PC-9 (cell line): ENCODE results near the gene NARS2. TPM values are rescaled to one million over a fixed set of nuclear protein-coding genes. Genes with fewer than 3 reads are reported as not detected.

Experiments used
- BruUV-seq: library from RNA; stranded (reverse); fragments of 400-500 nt; replicated peaks from 2 replicates; lab custom pipeline; 2021; lab: Mats Ljungman, UMichigan
- CTCF ChIA-PET: fragments of 300-600 bp; sonication (Branson Sonifier 250); formaldehyde crosslinking; loops from one replicate; lab custom pipeline; 2022; ENCODE audit warnings: antibody characterized with exemption; lab: Charles Lee
- POLR2A ChIA-PET: fragments of 300-600 bp; sonication (Branson Sonifier 250); formaldehyde crosslinking; loops from one replicate; lab custom pipeline; 2022; ENCODE audit warnings: antibody characterized with exemption; ENCODE audit not compliant: unreplicated experiment; lab: Charles Lee
- DNase-seq, 2 experiments: peaks; one replicate each; pipeline versions ENCODE4 v3.0.0 to v3.0.0-alpha.2; 2015 to 2022; ENCODE audit warnings: mixed read lengths in 1 of 2
- H2AFZ ChIP-seq: fragments of 200-600 bp; sonication (generic); 2 replicates; pipeline ENCODE4 v1.8.1; 2017; ENCODE audit warnings: antibody characterized with exemption
- H3F3A ChIP-seq: fragments of 200-600 bp; sonication (generic); 2 replicates; pipeline ENCODE4 v1.8.1; 2017; ENCODE audit warnings: antibody characterized with exemption, mild to moderate bottlenecking, low read depth; ENCODE audit not compliant: insufficient read depth
- H3K27ac ChIP-seq: fragments of 200-600 bp; sonication (generic); 2 replicates; pipeline ENCODE4 v1.6.1; 2016; ENCODE audit warnings: mixed run types
- H3K27me3 ChIP-seq: fragments of 200-600 bp; sonication (generic); 2 replicates; pipeline ENCODE4 v1.6.1; 2016; ENCODE audit warnings: low read depth, mixed run types; ENCODE audit not compliant: insufficient read depth
- H3K36me3 ChIP-seq: fragments of 200-600 bp; sonication (generic); 2 replicates; pipeline ENCODE4 v1.6.1; 2016; ENCODE audit warnings: low read depth, mixed run types
- H3K4me1 ChIP-seq: fragments of 200-600 bp; sonication (generic); replicated peaks from 2 replicates; pipeline ENCODE4 v1.6.1; 2016; ENCODE audit warnings: mixed run types; ENCODE audit not compliant: insufficient read depth
- H3K4me2 ChIP-seq: fragments of 200-600 bp; sonication (generic); 2 replicates; pipeline ENCODE4 v1.6.1; 2017; ENCODE audit warnings: mixed run types
- H3K4me3 ChIP-seq: fragments of 200-600 bp; sonication (generic); 2 replicates; pipeline ENCODE4 v1.6.1; 2016; ENCODE audit warnings: mixed run types
- H3K79me2 ChIP-seq: fragments of 200-600 bp; sonication (generic); 2 replicates; pipeline ENCODE4 v1.6.1; 2017; ENCODE audit warnings: low read depth, mixed run types
- H3K9me2 ChIP-seq: fragments of 200-600 bp; sonication (generic); 2 replicates; pipeline ENCODE4 v1.8.1; 2017; ENCODE audit warnings: mild to moderate bottlenecking; ENCODE audit not compliant: insufficient read depth
- H3K9me3 ChIP-seq: fragments of 200-600 bp; sonication (generic); 2 replicates; pipeline ENCODE4 v1.8.1; 2016; ENCODE audit warnings: low read depth; ENCODE audit not compliant: insufficient read depth
- H4K20me1 ChIP-seq: fragments of 200-600 bp; sonication (generic); 2 replicates; pipeline ENCODE4 v1.8.1; 2017; ENCODE audit not compliant: insufficient read depth
- CTCF ChIP-seq: fragments of 200-600 bp; sonication (generic); conservative IDR thresholded peaks from 2 replicates; pipeline ENCODE4 v1.6.1; 2017; ENCODE audit warnings: mixed run types, antibody characterized with exemption, mild to moderate bottlenecking, moderate library complexity
- EZH2 ChIP-seq: fragments of 200-600 bp; sonication (generic); IDR thresholded peaks from 2 replicates; pipeline ENCODE4 v1.8.0; 2017; ENCODE audit warnings: antibody characterized with exemption, low read depth
- intact Hi-C: fragments of 100-400 bp; cut with micrococcal nuclease; formaldehyde crosslinking; loops from one replicate; pipeline ENCODE4 v1.10.0; 2022; ENCODE audit not compliant: unreplicated experiment
- total RNA-seq: library from RNA; stranded (reverse); gene quantifications from 2 replicates; pipeline ENCODE4 v1.2.3, GENCODE V29; 2021

The NARS2 gene
- total RNA-seq, 1 experiment from 2014 or later: 22.4 TPM

- H3K9me3 ChIP-seq: peaks cover 26% of the 10 kb centered on the region
- ChIA-PET CTCF (no interaction called here), POLR2A (no interaction called here)
- no peak overlapping the region for H3K27ac ChIP-seq
- no peak overlapping the region for H3K4me3 ChIP-seq
- TF ChIP-seq CTCF (no peak), EZH2 (no peak)
- H3K36me3 ChIP-seq: no peaks in the 10 kb centered on the region
- H2AFZ ChIP-seq: no peak overlapping the region
- no peaks in the 10 kb centered on the region for H3K9me2 ChIP-seq
- intact Hi-C loops: no loop called here
- H3K4me1 ChIP-seq: no peaks in the 10 kb centered on the region
- H3K79me2 ChIP-seq: no peaks in the 10 kb centered on the region
- H4K20me1 ChIP-seq: no peaks in the 10 kb centered on the region
- no TSS peak for BruUV-seq
- no peak overlapping the region for H3K4me2 ChIP-seq
- no peaks in the 10 kb centered on the region for H3F3A ChIP-seq
- H3K27me3 ChIP-seq: peaks cover 38% of the 10 kb centered on the region
- no peak for DNase-seq
These were observed 12.8 kb upstream of the NARS2 start for GRCh38 chr11:78587446-78587845.

GRCh38 chr11:78586452-78587046 is 11.9 kb upstream of the NARS2 start:
- BruUV-seq: no TSS peak
- no peak for DNase-seq
- no peak overlapping the region for H3K27ac ChIP-seq
- H3K9me2 ChIP-seq: no peaks in the 10 kb centered on the region
- H3F3A ChIP-seq: no peaks in the 10 kb centered on the region
- H3K4me2 ChIP-seq: no peak overlapping the region
- no peak overlapping the region for H2AFZ ChIP-seq
- CTCF ChIA-PET: interaction anchor here (0.6 kb wide), 1 partner anchor 358 kb away, joined by 3 read pairs; no protein-coding TSS in a partner anchor
- H3K9me3 ChIP-seq: peaks cover 26% of the 10 kb centered on the region
- intact Hi-C loops: no loop called here
- H3K79me2 ChIP-seq: no peaks in the 10 kb centered on the region
- H3K27me3 ChIP-seq: peaks cover 34% of the 10 kb centered on the region
- POLR2A ChIA-PET: no interaction called here
- no peaks in the 10 kb centered on the region for H3K4me1 ChIP-seq
- H3K4me3 ChIP-seq: no peak overlapping the region
- H4K20me1 ChIP-seq: no peaks in the 10 kb centered on the region
- H3K36me3 ChIP-seq: no peaks in the 10 kb centered on the region
- TF ChIP-seq EZH2 (no peak), CTCF (peak; percentile 87)

GRCh38 chr11:78583889-78584288 is 9.2 kb upstream of the NARS2 start:
- H3K79me2 ChIP-seq: no peaks in the 10 kb centered on the region
- no peaks in the 10 kb centered on the region for H4K20me1 ChIP-seq
- CTCF ChIA-PET: no interaction called here
- H3K9me2 ChIP-seq: no peaks in the 10 kb centered on the region
- no peak for DNase-seq
- POLR2A ChIA-PET: no interaction called here
- peaks cover 26% of the 10 kb centered on the region for H3K9me3 ChIP-seq
- intact Hi-C loops: no loop called here
- H3K27ac ChIP-seq: no peak overlapping the region
- no TSS peak for BruUV-seq
- H3K4me2 ChIP-seq: no peak overlapping the region
- peaks cover 18% of the 10 kb centered on the region; the same call in 1 of the 2 replicates for H3K27me3 ChIP-seq
- no peaks in the 10 kb centered on the region for H3K4me1 ChIP-seq
- no peaks in the 10 kb centered on the region for H3K36me3 ChIP-seq
- H3F3A ChIP-seq: no peaks in the 10 kb centered on the region
- no peak overlapping the region for H3K4me3 ChIP-seq
- no peak overlapping the region for H2AFZ ChIP-seq
- TF ChIP-seq CTCF (no peak), EZH2 (no peak)
